LoVo (cell line): ENCODE data around the gene GNAL.

ENCODE experiments used
- DNase-seq: peaks from one replicate; pipeline ENCODE4 v3.0.0-alpha.2; 2016; ENCODE audit warnings: low spot score

The GNAL gene

DNA sequence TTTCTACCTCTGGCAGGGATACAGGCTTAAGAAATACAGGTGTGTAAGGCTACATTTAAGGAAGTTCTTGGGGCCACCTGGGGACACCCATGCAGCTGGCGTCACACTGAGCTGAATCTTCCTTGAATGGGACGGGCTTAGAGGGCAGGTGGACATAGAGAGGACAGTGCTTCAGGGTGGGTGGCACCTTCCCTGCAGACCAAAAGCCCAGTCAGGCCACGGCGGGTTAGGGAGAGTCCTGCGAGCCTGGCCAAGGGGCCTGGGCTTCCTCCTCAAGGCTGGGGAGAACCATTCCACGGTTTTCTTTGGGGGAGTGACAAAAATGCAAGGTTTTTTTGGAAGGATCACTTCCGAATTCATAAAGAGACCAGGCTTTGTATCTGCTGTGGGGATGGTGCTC, 73.4 kb downstream of the GNAL start:
- DNase-seq: no peak

DNA sequence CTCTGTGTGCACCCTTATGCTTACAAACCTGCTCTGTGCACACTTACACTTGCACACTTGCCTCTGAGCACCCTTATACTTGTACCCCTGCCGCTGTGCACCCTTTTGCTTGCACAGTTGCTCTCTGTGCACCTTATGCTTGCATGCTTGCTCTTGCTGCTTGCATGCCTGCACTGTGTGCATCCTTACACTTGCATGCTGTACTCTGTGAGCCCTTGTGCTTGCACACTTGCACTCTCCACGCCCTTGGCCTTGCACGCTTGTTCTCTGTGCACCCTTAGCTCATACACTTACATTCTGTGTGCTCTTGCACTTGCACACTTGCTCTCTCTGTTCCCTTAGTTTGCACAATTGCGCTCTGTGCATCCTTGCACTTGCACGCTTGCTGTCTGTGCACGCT, 78.3 kb downstream of the GNAL start:
- DNase-seq: no peak

DNA sequence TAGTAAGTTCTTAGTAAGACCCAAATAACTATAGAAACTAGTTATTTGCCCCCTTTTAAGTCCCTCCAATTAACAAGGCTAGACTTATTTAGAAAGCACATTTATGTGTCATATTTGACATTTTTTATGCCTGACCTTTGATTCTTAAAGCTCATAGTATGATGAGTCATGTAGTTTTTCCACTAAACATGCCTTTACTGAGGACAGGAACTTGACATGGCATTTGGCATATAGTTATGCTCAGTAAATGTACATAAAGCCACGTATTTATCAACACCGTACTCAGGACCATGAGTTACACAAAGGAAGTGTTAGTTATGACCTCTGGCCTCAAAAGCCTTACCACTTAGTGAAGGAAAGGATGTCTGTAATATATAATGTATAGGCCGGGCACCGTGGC, 78.9 kb downstream of the GNAL start:
- peak; percentile 1 for DNase-seq

DNA sequence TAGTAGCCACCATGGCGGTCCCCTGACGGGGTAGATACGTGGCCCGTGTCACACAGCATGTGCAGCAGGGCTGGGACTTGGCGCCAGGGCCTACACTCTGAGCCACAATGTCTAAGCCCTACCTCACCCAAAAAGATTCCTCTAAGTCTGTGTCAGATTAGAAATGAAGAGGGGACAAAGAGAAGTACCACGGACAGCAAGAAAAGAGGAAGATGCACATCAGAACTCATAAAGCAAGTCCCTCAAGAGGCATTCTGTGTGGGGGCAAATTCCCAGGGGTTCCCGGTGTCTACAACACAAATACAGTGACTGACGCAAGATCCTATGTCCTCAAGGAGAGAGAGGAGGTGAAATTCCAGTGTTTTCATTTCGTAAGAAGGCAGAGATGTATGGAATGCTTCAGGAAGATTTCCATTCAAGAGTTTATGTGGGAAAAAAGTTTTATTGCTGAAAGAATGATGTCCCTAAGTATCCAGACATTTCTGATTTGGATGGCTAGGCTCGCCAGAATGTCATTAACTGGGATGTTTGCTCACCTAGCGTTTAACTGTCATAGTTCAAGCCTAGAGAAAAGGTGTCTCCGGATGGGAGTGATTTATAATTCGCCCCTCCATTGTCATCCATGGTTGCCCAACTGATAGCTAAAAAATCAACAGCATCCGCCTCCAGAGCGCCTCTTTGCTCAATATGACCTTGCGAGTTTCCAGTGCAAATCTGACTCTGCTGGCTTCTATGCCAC, 86.5 kb downstream of the GNAL start:
- DNase-seq: no peak

DNA sequence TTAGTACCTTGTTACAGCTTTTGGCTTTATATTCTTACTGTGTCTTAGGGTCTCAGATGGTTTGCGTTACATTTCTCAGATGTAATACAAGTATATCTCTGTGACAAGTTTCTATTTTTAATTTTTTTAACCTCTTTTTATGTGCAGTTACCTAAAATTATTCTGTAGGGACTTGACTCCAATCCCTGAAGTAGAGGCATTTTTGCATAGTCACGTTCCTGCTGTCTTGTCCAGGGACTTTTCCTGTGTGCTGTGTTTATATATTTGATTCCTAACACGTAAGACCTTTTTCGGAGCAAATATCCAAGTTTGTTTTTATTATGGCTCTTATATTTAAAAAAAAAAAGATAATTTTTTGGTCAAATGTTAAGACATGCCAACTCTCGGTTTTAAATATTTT, 91.0 kb downstream of the GNAL start:
- DNase-seq: no peak

DNA sequence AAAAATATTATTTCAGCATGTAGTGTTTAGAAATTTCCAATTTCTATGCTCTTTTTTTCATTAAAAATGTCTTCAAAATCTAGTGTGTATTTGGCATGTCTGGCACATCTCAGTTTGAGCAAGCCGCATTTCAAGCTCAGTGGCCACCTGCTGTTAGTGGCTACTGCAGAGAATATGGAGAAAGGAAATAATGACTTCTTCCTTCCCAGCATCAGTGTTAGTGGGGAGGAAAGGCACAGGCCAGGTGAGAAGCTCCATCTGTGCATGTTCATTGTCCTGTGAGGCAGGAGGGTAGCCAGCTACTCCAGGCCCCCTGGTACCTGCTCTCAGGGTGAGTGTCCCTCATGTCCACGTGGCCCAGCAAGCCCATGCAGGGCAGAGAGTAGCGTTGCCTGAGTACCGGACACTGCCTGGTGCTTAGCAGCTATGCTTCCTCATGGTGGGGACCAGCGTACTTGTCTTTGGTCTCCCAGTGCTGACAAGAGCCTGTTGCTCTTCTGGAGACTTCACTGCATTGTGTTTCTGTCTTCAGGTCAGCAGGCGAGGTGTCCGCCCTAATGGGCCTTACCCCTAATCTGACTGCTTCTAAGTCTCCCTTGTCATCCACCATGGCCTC, 94.8 kb downstream of the GNAL start:
- no peak for DNase-seq

DNA sequence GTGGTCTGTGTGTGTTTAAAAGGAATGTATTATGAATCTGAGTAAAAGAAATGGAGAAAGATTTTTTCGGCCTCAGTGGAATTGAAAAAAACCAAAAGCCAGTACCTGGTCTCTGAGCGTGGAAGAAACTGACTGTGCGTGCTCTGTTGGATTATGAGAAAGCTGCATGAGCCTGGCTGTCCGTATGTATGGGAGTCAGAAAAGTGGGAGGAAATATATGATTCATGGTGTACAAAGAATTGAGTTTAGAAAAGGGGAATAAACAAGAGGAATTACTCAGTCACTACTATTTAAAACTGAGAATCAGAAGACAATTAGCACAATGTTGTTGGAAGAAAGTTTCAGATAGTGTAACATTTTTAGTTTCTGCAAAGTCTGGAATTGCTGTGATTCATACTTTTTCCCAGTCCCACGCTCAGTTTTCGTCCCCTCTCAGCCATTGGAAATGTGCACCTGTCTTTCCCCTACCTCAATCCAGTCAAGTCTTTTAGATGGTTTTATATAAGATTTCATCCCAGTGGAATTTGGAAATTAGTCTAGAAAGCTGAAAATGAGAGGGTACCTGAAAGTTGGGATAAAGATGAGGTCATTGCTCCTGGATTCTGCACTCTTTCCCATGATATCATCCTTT, 95.7 kb downstream of the GNAL start:
- no peak for DNase-seq

DNA sequence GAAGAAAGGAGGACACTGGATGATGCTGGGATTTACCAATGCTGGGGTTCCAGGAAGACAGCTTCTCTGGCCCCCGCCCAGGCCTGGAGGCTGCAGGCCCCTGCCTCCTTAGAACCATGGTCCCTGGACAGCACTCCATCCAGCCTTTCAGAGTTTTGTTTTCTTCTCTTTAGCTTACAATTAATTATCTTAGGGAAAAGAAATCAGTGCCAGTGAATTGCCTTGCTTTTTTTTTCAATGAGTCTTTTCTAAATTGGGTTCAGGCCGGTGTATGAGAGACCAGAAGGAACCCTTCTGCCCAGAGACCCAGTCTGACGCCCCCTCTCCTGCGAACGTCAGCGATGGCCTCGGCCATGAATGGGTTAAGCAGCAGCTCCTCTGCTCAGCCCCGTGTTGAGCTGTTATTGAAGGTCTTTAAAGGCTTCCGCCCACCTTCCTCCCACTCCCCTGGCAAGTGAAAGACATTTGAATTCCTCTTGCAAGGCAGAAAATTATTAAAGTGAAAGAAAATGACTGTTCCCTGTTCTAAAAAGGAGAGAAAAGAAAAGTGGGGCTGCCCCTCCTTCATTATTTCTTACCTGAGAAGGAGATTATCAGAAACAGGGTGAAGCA, 96.5 kb downstream of the GNAL start:
- DNase-seq: no peak

DNA sequence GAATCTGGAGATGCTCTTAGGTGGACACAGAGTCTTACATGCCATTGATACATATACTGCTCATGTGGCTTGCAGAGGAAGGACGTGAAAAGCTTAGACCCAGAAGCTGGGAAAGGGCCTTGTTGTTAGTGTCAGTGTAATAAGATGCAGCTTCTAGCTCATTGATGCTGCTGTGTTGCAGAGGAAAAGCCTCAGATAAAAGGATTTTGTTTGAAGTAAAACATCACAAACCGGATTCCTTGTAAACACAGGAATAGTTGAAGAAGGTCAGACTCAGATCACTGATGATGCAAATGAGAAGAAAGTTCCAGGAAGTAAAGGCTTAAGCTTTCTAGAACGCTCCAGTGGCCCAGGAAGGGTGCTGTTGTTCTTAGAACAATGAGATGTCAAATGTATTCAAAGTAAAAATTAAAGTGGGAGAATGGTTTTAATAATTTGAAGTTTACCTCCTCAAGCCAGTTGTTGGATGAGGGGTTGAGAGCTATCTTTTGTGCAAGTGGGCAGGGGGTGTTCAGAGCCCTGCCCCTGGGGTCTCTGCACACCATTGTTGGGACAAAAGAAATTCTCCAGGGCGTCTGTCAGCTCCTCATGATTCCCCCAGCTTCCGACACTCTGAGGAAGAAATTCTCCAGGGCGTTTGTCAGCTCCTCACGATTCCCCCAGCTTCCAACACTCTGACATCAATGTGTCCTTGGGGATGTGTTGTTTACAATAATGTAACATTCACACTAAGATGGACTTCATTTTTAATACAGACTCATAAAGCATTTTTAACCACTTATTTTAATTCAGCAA, 100.8 kb downstream of the GNAL start:
- no peak for DNase-seq

DNA sequence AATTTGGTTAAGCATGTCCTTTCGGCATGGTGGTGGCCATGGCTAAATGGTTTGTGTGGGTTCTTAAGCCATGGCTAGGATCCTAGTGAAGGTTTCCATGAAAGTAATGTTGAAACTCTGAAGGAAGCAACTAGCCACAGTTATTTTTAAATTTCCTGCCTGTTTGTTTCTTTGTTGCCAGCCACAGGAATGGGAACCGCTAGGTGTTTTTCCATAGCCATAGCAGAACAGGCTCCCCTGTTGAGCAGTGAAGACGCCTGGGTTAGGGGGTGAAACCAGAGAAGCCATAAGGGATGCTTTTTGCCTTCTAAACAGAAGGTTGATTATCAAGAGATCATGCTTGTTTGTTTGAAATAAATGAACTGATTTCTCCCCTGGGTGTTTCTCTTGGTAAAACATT, 102.1 kb downstream of the GNAL start:
- DNase-seq: no peak

DNA sequence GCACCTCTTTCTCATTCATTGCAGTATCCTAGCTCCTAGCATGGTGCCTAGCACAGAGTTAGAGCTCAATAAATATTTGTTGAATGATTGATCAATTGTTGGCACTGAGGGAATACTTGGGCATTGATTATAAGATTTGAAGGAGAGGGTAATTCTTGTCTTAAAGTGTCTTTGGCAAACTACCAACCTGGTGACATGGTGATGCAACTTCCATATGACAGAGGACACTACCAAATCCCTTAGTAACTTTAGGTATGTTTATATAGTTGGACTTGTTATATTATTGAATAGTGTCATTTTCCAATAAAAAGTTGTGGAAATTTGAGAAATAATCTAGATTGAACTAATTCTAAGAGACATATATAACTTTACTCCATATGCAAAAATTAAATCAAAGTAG, 103.6 kb downstream of the GNAL start:
- DNase-seq: no peak

DNA sequence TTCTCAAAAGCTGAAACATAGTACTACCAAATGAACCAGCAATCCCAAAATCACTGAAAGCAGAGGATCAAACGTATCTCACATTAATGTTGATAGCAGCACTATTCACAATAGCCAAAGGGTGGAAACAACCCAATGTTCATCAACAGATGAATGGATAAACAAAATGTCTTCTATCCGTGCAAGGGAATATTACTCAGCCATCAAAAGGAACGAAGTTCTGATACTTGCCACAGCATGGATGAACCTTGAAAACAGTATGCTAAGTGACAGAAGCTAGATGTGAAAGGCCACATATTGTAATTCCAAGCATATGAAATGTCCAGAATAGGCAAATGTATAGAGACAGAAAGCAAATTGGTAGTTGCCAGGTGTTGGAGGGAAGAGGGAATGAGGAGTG, 105.1 kb downstream of the GNAL start:
- no peak for DNase-seq

DNA sequence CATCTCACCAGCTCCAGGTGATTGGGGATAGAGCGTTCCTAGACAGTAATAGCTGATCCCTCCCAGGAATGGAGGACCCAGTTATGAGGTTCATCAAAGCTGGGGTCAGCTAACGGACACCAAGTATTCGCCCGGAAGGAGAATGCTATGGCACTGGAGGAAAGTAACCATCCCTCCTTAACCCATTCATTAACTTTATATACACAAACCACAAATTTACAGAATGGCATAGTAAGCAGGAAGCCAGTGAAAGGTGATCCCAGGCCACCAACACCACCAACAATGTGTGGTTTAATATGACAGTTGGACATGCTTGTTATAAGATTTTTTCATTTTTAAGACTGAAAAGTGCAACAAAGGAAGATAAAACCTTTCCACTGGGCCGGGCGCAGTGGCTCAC, 106.9 kb downstream of the GNAL start:
- DNase-seq: no peak

DNA sequence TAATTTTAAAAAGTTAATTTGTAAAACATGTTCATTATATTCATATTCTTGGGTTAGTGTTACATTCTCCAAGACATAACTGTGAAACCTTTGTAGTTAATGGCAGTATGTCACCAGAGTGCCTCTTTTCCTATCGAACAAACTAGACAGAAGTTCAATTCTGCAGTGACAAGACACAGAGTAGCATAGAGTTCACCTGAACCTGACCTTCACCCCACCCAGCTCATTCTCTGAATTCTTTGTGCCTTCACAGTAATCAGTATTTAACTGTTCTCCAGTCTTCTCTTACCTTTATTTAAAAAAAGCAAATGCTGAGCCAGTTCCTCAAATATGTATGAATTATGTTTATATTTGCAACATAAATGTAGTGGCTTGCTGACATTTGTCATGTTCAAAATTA, 109.2 kb downstream of the GNAL start:
- DNase-seq: no peak

DNA sequence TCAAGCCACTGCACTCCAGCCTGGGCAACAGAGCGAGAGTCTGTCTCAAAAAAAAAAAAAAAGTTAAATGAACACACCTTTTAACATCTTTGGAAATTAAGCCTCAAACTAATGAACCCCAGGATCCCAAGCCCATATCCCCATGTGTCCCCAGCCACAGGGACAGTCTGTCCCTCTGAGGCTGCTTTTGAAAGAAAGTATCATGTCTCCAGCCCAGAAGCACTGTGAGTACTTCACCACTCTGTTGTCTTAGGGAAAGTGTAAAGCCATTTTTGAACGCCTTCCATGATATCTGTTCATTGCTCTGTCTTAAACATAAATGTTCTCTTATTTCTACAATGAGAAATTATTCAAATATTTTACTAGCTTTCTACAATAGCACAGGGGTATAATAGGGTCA, 110.0 kb downstream of the GNAL start:
- no peak for DNase-seq

DNA sequence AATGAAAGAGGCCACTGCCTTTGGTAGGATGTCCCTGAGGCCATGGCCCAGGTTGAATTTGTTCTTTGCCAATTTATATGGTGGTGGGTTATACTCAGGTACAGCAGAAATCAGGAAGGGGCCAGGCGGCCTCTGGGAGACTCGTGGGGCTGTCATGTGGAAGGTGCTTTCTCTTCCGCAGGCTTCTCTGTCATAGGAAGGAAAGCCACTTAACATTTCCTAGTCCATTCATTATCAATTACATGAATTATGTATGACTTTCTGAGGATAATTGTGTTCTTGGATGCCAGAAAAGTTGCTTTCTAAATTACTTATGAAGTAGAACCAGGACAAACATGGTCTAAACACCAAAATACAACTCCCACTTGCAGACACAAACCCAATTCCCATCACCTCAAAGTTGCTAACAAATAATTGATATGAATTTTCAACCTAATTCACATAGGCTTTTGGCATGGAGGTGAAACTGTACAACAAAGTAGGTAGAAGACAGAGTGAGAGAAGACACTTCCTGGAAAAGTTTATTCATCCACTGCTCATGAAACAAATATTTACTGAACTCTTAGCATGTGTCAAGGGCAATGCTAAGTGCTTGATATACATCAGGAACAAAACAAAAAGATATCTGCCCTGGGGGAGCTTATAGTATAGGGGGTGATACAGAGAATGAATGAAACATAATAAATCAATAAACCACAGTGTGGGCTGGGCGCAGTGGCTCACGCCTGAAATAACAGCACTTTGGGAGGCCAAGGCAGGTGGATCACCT, 111.7 kb downstream of the GNAL start:
- DNase-seq: no peak

DNA sequence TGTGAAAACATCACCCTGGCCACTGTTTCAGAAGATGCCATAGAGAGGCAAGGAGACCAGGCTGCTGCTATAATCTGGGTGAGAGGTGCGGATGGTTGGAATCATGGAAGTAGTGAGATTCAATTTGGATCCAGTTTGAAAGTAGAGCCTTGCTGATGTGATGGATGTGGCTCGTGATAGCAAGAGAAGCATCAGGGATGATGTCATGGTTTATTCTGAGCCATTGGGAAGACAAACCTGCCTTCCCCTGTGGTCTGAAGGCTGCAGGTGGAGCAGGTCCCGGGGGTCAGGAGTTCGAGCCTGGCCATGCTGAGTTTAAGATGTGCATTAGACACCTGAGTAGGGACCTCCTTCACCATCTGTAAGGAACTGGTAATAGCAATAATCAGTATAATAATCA, 112.5 kb downstream of the GNAL start:
- DNase-seq: no peak

DNA sequence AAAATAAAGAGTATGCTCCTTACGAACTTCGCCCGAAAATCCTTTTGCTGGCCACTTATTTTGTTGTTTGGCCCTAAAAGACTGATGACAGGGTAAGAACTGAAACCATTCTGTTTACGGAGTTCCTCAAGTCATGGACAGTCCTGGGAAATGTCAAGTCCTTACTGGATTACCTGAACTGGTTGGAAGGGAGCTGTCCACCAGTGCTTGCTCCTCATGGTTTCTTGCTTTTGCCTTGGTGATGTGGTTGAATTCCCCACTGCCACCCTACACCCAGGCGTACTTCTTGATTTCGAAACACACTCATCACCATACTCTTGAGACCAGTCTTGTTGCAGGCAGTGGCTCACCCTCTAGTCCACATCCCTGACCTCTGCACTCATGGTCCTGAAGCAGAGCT, 113.1 kb downstream of the GNAL start:
- no peak for DNase-seq

DNA sequence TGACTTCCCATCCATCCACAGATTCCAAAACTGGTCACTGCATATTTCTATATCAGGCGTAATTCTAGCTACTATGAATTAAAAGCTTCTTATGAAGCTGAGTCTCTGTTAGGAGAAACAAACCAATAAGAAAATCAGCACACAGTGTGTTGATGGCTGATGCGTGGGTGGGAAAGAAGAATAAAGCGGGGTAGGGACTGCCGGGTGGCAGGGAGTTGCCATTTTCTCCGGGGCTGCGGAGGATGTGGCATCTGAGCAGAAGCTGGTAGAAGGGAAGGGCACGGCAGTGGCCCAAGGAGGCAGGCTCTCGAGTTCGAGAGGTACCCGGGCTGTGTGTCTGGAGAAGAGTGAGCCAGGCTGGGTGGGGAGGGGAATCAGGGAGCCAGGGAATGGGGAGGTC, 113.5 kb downstream of the GNAL start:
- no peak for DNase-seq

DNA sequence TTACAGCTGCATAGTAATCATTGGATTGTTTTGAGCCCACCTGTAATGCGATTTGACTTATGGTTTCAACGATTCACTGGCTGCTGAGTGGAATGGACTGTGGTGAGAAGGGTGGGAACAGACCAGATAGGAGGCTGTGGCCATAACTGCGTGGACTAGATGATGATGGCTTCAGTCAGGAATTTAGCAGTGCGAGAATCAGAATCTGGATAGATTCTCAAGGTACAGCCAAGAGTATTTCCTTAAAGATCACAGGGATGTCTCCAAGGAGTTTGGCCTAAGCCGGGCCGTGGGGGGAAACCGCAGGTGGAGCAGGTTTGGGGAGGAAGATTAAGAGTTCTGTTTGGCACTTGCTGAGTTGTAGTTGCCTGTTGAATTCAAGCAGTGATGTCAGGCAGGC, 118.2 kb downstream of the GNAL start:
- no peak for DNase-seq

DNA sequence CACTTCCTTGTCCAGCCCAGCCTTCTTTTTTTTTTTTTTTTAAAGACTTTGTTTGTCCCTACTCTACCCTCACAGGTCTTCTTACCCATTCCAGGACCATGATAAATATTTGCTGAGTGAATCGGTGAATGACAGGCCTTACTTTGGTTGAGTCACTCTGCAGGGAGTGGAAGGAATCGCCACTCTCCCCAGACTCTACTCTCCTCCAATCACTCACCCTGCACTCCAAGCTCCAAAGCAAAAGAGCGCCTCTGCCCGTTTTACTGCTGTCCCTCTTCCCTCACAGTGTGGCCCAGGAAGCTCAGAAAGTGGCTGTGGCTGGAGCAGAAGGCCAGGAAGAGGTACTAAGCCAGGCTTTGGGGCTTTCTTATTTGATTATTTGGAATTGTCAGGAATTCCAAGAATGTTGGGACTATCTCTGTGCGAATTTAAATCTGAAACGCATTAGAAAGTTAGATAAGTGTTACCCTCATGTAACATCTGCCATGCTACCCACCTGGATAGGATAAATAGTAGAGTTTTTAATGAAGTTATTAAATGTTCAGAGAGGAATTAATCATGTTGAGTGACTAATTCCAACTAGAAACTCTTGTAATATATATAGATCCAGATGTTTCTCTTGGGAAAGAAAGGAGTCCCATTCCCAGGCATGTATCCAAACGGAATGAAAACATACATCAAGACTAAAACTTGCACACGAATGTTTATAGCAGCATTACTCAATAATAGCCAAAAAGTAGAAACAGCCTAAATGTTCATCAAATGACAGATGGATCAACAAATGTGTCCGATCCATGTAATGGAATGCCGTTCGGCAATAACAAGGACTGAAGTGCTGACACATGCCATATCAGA, 119.2 kb downstream of the GNAL start:
- DNase-seq: peak; percentile 63
